Gastrocnemius medialis (tissue), 4 donors: Measurements from ENCODE around the gene ETNK1. TPM values are rescaled to one million over a fixed set of nuclear protein-coding genes. Genes with fewer than 3 reads are reported as not detected.

ENCODE experiments used
- ATAC-seq, 2 donors: fragments of 150-250 bp; one replicate each; pipeline ENCODE4 v1.9.1; 2016
- DNase-seq, 2 donors: peaks; one replicate each; pipeline ENCODE4 v3.0.0-alpha.2; 2019
- H3K27ac ChIP-seq, 4 donors: fragments of 200-600 bp; sonication (generic); 1 replicate in 1 of 4; 2 replicates in 3 of 4; pipeline ENCODE4 v1.5.1; 2016 to 2018; ENCODE audit warnings: mild to moderate bottlenecking in 2 of 4, moderate library complexity in 1 of 4
- H3K27me3 ChIP-seq, 3 donors: fragments of 200-600 bp; sonication (generic) in 2 of 3; 1 replicate in 1 of 3; 2 replicates in 2 of 3; pipeline versions ENCODE4 v1.5.1 to v1.6.0; 2016 to 2019; ENCODE audit warnings: mild to moderate bottlenecking in 1 of 3, moderate library complexity in 1 of 3
- H3K36me3 ChIP-seq, 2 donors: fragments of 200-600 bp; sonication (generic) in 1 of 2; one replicate each; pipeline ENCODE4 v1.5.1; 2017 to 2018
- H3K4me1 ChIP-seq, 2 donors: fragments of 200-600 bp; sonication (generic) in 1 of 2; one replicate each; pipeline ENCODE4 v1.5.1; 2016 to 2017; ENCODE audit warnings: mild to moderate bottlenecking in 2 of 2
- H3K4me3 ChIP-seq, 4 donors: fragments of 200-600 bp; sonication (generic) in 3 of 4; 1 replicate in 1 of 4; 2 replicates in 3 of 4; pipeline ENCODE4 v1.5.1; 2016 to 2019; ENCODE audit warnings: mild to moderate bottlenecking in 2 of 4
- H3K9me3 ChIP-seq, 3 donors: fragments of 200-600 bp; sonication (generic) in 2 of 3; 1 replicate in 1 of 3; 2 replicates in 2 of 3; pipeline ENCODE4 v1.5.1; 2016 to 2019
- POLR2A ChIP-seq, 2 donors: fragments of 450-650 bp; IDR thresholded peaks; one replicate each; pipeline ENCODE4 v1.6.1; 2017; ENCODE audit warnings: antibody characterized with exemption in 2 of 2, mild to moderate bottlenecking in 2 of 2, moderate library complexity in 2 of 2
- in situ Hi-C, 4 donors: fragments of 200-750 bp; cut with MboI; loops; one replicate each; pipeline versions ENCODE4 v1.15.0 to v1.8.0; 2017; ENCODE audit warnings: low sequenced_read_pairs in 4 of 4
- intact Hi-C: fragments of 100-400 bp; cut with DNase I; formaldehyde crosslinking; loops from one replicate; pipeline ENCODE4 v1.15.1; 2023; ENCODE audit warnings: low total_unique reads
- total RNA-seq, 4 donors: library from RNA; depleted of rRNA; stranded (reverse); fragments of >200 nt; gene quantifications; one replicate each; pipeline versions ENCODE4 v1.1.0 to v1.2.3, GENCODE V29; 2016
- TF ChIP-seq, protein P1 (sequence below), 5 experiments: fragments of 450-650 bp in 3 of 5; fragments of 200-600 bp in 2 of 5; sonication (generic) in 2 of 5; IDR thresholded peaks in 4 of 5; conservative IDR thresholded peaks in 1 of 5; 1 replicate in 4 of 5; 2 replicates in 1 of 5; pipeline ENCODE4 v1.5.1; 2016 to 2019; ENCODE audit warnings: antibody characterized with exemption in 5 of 5, mild to moderate bottlenecking in 3 of 5, moderate library complexity in 3 of 5

ETNK1 gene
- total RNA-seq, 4 donors from 2014 or later: 6.5 to 15.1 (median 7.2) TPM

DNA sequence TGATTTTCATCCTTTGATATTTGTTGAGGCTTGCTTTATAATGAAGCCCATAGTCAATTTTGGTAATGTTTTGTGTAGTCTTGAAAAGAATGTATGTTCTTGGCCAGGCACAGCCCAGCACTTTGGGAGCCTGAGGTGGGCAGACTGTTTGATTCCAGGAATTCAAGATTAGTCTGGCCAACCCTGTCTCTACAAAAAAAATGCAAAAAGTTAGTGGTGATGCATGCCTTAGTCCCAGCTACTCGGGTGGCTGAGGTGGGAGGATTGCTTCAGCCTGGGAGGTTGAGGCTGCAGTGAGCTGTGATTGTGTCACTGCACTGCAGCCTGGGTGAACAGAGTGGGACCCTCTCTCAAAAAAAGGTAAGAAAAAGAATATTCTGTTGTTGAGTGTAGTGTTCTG, 10.8 kb downstream of the ETNK1 start:
- intact Hi-C loops (no loop called here), in situ Hi-C loops (loop anchor here in 1 of 4 donors (25.0 kb wide), 1 partner anchor 574 kb away; no protein-coding TSS in a partner anchor)
- H3K27me3 ChIP-seq: no peaks in the 10 kb centered on the region
- H3K36me3 ChIP-seq: no peaks in the 10 kb centered on the region
- no peak for TF ChIP-seq POLR2A (IDR thresholded peaks at IDR 0.05)
- TF ChIP-seq, protein P1, sequence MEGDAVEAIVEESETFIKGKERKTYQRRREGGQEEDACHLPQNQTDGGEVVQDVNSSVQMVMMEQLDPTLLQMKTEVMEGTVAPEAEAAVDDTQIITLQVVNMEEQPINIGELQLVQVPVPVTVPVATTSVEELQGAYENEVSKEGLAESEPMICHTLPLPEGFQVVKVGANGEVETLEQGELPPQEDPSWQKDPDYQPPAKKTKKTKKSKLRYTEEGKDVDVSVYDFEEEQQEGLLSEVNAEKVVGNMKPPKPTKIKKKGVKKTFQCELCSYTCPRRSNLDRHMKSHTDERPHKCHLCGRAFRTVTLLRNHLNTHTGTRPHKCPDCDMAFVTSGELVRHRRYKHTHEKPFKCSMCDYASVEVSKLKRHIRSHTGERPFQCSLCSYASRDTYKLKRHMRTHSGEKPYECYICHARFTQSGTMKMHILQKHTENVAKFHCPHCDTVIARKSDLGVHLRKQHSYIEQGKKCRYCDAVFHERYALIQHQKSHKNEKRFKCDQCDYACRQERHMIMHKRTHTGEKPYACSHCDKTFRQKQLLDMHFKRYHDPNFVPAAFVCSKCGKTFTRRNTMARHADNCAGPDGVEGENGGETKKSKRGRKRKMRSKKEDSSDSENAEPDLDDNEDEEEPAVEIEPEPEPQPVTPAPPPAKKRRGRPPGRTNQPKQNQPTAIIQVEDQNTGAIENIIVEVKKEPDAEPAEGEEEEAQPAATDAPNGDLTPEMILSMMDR (IDR thresholded peaks at IDR 0.05 in 4 of 5, conservative IDR thresholded peaks at IDR 0.05 in 1 of 5): no peak
- peaks cover 0 to 9% of the 10 kb centered on the region in 2 donors for H3K4me1 ChIP-seq
- no peak overlapping the region for H3K27ac ChIP-seq
- no peak overlapping the region for H3K4me3 ChIP-seq
- DNase-seq (no peak), ATAC-seq (no peak)
- H3K9me3 ChIP-seq: no peaks in the 10 kb centered on the region

DNA sequence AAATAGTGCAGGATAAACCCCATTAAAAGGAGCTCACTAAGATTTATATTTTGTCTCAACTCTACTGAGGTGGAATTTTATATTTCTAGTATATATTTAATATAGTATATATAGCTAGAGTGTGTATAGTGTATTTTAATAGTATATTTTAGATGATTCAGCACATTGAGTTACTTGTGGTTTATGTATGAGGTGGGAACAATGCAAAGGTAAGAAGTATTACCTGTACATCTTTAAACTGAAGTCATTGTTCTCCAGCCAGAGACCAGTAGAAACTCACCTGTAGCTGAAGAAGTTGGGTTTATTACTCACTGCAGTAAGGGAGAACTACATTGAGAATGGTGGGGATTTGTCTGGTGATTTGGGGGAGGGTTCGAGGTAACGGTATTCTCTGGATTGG, 15.9 kb downstream of the ETNK1 start:
- no peak overlapping the region for H3K27ac ChIP-seq
- TF ChIP-seq, protein P1 (IDR thresholded peaks at IDR 0.05 in 4 of 5, conservative IDR thresholded peaks at IDR 0.05 in 1 of 5): no peak
- TF ChIP-seq POLR2A (IDR thresholded peaks at IDR 0.05): no peak
- ATAC-seq: no peak
- intact Hi-C loops (no loop called here), in situ Hi-C loops (loop anchor here in 1 of 4 donors (25.0 kb wide), 1 partner anchor 579 kb away; no protein-coding TSS in a partner anchor)
- H3K27me3 ChIP-seq: no peaks in the 10 kb centered on the region
- DNase-seq: no peak
- no peaks in the 10 kb centered on the region for H3K4me1 ChIP-seq
- no peaks in the 10 kb centered on the region for H3K9me3 ChIP-seq
- H3K36me3 ChIP-seq: no peaks in the 10 kb centered on the region
- no peak overlapping the region for H3K4me3 ChIP-seq

DNA sequence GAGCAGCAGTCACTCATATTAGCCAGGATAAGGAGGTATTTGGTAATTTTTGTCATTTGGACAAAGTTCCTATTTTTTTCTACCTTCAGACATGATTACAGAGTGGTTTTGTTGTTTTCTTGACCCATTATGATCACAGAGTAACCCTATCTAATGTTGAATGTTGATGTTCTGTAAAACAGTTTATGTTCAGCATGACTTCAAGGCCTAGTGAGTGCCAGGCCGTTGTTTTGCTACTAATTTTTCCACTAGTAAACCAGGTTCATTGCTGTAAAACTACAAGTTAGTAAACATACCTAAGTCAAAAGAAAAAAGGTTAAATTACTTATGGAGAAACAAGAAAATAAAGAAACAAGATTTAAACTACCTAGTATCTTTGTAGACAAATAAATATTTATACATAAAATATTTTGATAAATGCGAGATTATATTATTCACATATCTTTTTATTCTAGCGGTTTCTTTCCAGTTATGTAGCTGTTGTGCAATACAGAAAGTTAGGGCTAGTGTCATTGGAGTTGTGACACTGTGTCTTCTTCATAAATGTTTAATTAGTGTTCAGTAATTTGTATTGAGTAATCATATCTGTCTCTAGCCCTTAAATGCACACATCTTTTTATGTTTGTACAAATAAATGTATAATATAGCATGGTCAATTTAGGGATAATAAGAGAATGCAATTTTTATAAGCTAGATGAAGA, 16.5 kb downstream of the ETNK1 start:
- TF ChIP-seq, protein P1 (IDR thresholded peaks at IDR 0.05 in 4 of 5, conservative IDR thresholded peaks at IDR 0.05 in 1 of 5): no peak
- TF ChIP-seq POLR2A (IDR thresholded peaks at IDR 0.05): no peak
- Histone ChIP-seq H3K27me3 (no peaks in the 10 kb centered on the region), H3K9me3 (no peaks in the 10 kb centered on the region), H3K36me3 (no peaks in the 10 kb centered on the region), H3K4me3 (no peak overlapping the region), H3K4me1 (no peaks in the 10 kb centered on the region), H3K27ac (no peak overlapping the region)
- in situ Hi-C loops (loop anchor here in 1 of 4 donors (25.0 kb wide), 1 partner anchor 579 kb away; no protein-coding TSS in a partner anchor), intact Hi-C loops (no loop called here)
- no peak for ATAC-seq
- DNase-seq: no peak

DNA sequence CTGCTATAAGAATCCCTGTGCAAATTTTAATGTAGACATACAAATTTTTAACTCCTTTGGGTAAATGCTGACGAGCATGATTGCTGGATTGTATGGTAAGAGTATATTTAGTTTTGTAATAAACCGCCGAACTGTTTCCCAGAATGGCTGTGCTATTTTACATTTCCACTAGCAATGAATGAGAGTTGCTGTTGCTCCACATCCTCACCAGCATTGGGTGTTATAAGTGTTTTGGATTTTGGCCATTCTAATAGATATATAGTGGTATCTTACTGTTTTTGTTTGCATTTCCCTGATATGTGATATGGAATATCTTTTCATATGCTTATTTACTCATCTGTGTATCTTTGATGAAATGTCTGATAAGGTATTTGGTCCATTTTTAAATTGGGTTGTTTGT, 23.7 kb downstream of the ETNK1 start:
- peaks cover 0 to 7% of the 10 kb centered on the region in 2 donors for H3K4me1 ChIP-seq
- in situ Hi-C loops: loop anchor here in 1 of 4 donors (25.0 kb wide), 1 partner anchor 586 kb away; no protein-coding TSS in a partner anchor
- ATAC-seq (no peak), DNase-seq (no peak)
- no peak overlapping the region for H3K27ac ChIP-seq
- no peaks in the 10 kb centered on the region for H3K27me3 ChIP-seq
- TF ChIP-seq, protein P1 (IDR thresholded peaks at IDR 0.05 in 4 of 5, conservative IDR thresholded peaks at IDR 0.05 in 1 of 5): no peak
- no peak for TF ChIP-seq POLR2A (IDR thresholded peaks at IDR 0.05)
- no peak overlapping the region for H3K4me3 ChIP-seq
- intact Hi-C loops: no loop called here
- H3K9me3 ChIP-seq: no peaks in the 10 kb centered on the region
- no peaks in the 10 kb centered on the region for H3K36me3 ChIP-seq
